Measurements from ENCODE around the gene BCL11B. TPM values are rescaled to one million over a fixed set of nuclear protein-coding genes. Genes with fewer than 3 reads are reported as not detected.

Gene BCL11B
- total RNA-seq, 1 experiment from 2014 or later, result 80.6 TPM

- CTCF ChIA-PET, result interaction anchor here (0.8 kb wide), 1 partner anchor 35 kb away, joined by 4 read pairs; no protein-coding TSS in a partner anchor
Measured at GRCh38 chr14:99246536-99247097, 25.4 kb downstream of the BCL11B start.

GRCh38 chr14:99245564-99246511 is 26.2 kb downstream of the BCL11B start:
- POLR2A ChIA-PET (ENCODE audit: low non-redundant PET), result no interaction called here
- CTCF ChIA-PET, result interaction anchor here (0.8 kb wide), 1 partner anchor 34 kb away, joined by 4 read pairs; no protein-coding TSS in a partner anchor
- Histone ChIP-seq H3K27me3 (replicated peaks; ENCODE audit: insufficient read depth, low read depth, low read length, poor library complexity) (no peaks in the 10 kb centered on the region), H3K27ac (ENCODE audit: low read depth, low read length, poor library complexity, severe bottlenecking) (peak overlapping the region; percentile 68), H3K4me1 (ENCODE audit: insufficient read depth, low read length, poor library complexity, severe bottlenecking) (peaks cover 90% of the 10 kb centered on the region), H3K36me3 (ENCODE audit: insufficient read depth, low read length, poor library complexity, severe bottlenecking) (peaks cover 47% of the 10 kb centered on the region), H3K4me3 (ENCODE audit: low read depth, low read length, poor library complexity, severe bottlenecking) (peak overlapping the region; percentile 5), H3K9me3 (ENCODE audit: low read depth, low read length, poor library complexity, severe bottlenecking) (no peaks in the 10 kb centered on the region)
- no peak for TF ChIP-seq EZH2 (IDR thresholded peaks at IDR 0.05; ENCODE audit: borderline replicate concordance, low read depth, low read length, poor library complexity, severe bottlenecking)
- TF ChIP-seq, protein P1, sequence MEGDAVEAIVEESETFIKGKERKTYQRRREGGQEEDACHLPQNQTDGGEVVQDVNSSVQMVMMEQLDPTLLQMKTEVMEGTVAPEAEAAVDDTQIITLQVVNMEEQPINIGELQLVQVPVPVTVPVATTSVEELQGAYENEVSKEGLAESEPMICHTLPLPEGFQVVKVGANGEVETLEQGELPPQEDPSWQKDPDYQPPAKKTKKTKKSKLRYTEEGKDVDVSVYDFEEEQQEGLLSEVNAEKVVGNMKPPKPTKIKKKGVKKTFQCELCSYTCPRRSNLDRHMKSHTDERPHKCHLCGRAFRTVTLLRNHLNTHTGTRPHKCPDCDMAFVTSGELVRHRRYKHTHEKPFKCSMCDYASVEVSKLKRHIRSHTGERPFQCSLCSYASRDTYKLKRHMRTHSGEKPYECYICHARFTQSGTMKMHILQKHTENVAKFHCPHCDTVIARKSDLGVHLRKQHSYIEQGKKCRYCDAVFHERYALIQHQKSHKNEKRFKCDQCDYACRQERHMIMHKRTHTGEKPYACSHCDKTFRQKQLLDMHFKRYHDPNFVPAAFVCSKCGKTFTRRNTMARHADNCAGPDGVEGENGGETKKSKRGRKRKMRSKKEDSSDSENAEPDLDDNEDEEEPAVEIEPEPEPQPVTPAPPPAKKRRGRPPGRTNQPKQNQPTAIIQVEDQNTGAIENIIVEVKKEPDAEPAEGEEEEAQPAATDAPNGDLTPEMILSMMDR (conservative IDR thresholded peaks at IDR 0.05; ENCODE audit: low read depth, low read length), result no peak
- BruUV-seq (replicated peaks), result no TSS peak
- no peak for DNase-seq (ENCODE audit: low spot score)
- intact Hi-C loops (cut with micrococcal nuclease; ENCODE audit: unreplicated experiment), result no loop called here

More at GRCh38 chr14:99246536-99247097, 25.4 kb downstream of the BCL11B start:
- no TSS peak for BruUV-seq (replicated peaks)
- Histone ChIP-seq H3K4me1 (ENCODE audit: insufficient read depth, low read length, poor library complexity, severe bottlenecking) (peaks cover 90% of the 10 kb centered on the region), H3K36me3 (ENCODE audit: insufficient read depth, low read length, poor library complexity, severe bottlenecking) (peaks cover 52% of the 10 kb centered on the region), H3K4me3 (ENCODE audit: low read depth, low read length, poor library complexity, severe bottlenecking) (peak overlapping the region; percentile 5), H3K9me3 (ENCODE audit: low read depth, low read length, poor library complexity, severe bottlenecking) (no peaks in the 10 kb centered on the region), H3K27ac (ENCODE audit: low read depth, low read length, poor library complexity, severe bottlenecking) (peak overlapping the region; percentile 68), H3K27me3 (replicated peaks; ENCODE audit: insufficient read depth, low read depth, low read length, poor library complexity) (no peaks in the 10 kb centered on the region)
- DNase-seq (ENCODE audit: low spot score), result no peak
- TF ChIP-seq, protein P1 (conservative IDR thresholded peaks at IDR 0.05; ENCODE audit: low read depth, low read length), result no peak
- TF ChIP-seq EZH2 (IDR thresholded peaks at IDR 0.05; ENCODE audit: borderline replicate concordance, low read depth, low read length, poor library complexity, severe bottlenecking), result no peak
- intact Hi-C loops (cut with micrococcal nuclease; ENCODE audit: unreplicated experiment), result no loop called here
- POLR2A ChIA-PET (ENCODE audit: low non-redundant PET), result no interaction called here

DNA sequence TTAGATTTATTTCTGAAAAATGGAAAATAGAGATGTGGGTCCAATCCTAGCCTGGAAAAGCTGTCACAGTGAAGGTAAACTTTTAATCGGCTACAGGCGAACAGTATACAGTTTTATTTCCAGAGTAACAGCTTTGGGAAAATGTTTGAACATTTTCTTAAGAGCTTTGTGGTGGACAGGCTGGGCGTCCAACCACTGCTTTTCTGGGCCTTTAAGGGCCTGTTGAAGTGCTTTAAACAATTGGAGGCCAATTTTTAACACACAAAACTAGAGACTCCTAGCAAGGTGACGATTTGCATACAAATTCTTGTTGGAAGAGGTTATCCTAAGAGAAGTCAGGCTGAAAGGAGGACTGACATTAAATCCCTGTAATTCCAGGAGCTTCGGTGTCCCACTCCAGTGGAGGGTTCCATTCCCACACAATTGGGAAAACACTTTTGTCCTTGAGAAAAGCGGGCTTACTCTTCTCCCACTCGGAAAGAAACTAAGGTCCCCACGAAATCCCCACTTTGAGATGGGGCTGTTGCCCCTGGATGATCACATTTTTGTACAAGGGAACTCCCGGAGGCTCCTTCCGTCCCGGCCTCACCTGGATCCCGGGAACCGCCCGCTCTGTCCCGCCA is 26.9 kb downstream of the BCL11B start:
- TF ChIP-seq, protein P1 (conservative IDR thresholded peaks at IDR 0.05; ENCODE audit: low read depth, low read length), result no peak
- TF ChIP-seq EZH2 (IDR thresholded peaks at IDR 0.05; ENCODE audit: borderline replicate concordance, low read depth, low read length, poor library complexity, severe bottlenecking), result no peak

More for the DNA sequence above, 26.9 kb downstream of the BCL11B start:
- intact Hi-C loops (cut with micrococcal nuclease; ENCODE audit: unreplicated experiment), result no loop called here
- no TSS peak for BruUV-seq (replicated peaks)
- H3K4me1 ChIP-seq (ENCODE audit: insufficient read depth, low read length, poor library complexity, severe bottlenecking), result peaks cover 97% of the 10 kb centered on the region
- no peak for DNase-seq (ENCODE audit: low spot score)
- no peaks in the 10 kb centered on the region for H3K27me3 ChIP-seq (replicated peaks; ENCODE audit: insufficient read depth, low read depth, low read length, poor library complexity)
- H3K9me3 ChIP-seq (ENCODE audit: low read depth, low read length, poor library complexity, severe bottlenecking), result no peaks in the 10 kb centered on the region
- no peak overlapping the region for H3K4me3 ChIP-seq (ENCODE audit: low read depth, low read length, poor library complexity, severe bottlenecking)
- ChIA-PET POLR2A (ENCODE audit: low non-redundant PET) (no interaction called here), CTCF (no interaction called here)
- H3K27ac ChIP-seq (ENCODE audit: low read depth, low read length, poor library complexity, severe bottlenecking), result peak overlapping the region; percentile 68
- H3K36me3 ChIP-seq (ENCODE audit: insufficient read depth, low read length, poor library complexity, severe bottlenecking), result peaks cover 47% of the 10 kb centered on the region

Measured in A673 (cell line).